RWPE2 (cell line): ENCODE data around the gene ITGA11.
"Not testable (repeated sequence)": the region's sequence is repeated elsewhere in the genome, so short reads cannot be mapped to it uniquely, and the experiment has no call there.

ENCODE experiments used
- ATAC-seq: fragments of 200-7000 bp; cut with Tn5 transposase; 3 replicates; pipeline ENCODE4 v1.9.1; 2021; ENCODE audit warnings: low read depth
- DNase-seq: peaks from one replicate; pipeline ENCODE4 v3.0.0-alpha.2; 2020; ENCODE audit warnings: low spot score
- H3K27ac ChIP-seq: fragments of 450-650 bp; 2 replicates; pipeline ENCODE4 v1.5.1; 2017; ENCODE audit warnings: mild to moderate bottlenecking; ENCODE audit not compliant: poor library complexity, severe bottlenecking
- H3K27me3 ChIP-seq: fragments of 250-450 bp; sonication (Bioruptor Pico); 2 replicates; pipeline ENCODE4 v1.5.1; 2021; ENCODE audit warnings: mild to moderate bottlenecking, moderate library complexity; ENCODE audit not compliant: insufficient read depth, poor library complexity, severe bottlenecking
- H3K36me3 ChIP-seq: fragments of 250-450 bp; sonication (Bioruptor Pico); 2 replicates; pipeline ENCODE4 v1.5.1; 2020; ENCODE audit warnings: low read depth, mild to moderate bottlenecking, moderate library complexity
- H3K4me1 ChIP-seq: fragments of 250-450 bp; sonication (Bioruptor Pico); 2 replicates; pipeline ENCODE4 v1.5.1; 2021; ENCODE audit warnings: mild to moderate bottlenecking, moderate library complexity; ENCODE audit not compliant: insufficient read depth, poor library complexity, severe bottlenecking
- H3K4me3 ChIP-seq: fragments of 250-450 bp; sonication (Bioruptor Pico); 2 replicates; pipeline ENCODE4 v1.5.1; 2021; ENCODE audit warnings: mild to moderate bottlenecking, moderate library complexity; ENCODE audit not compliant: severe bottlenecking
- H3K9me3 ChIP-seq: fragments of 250-450 bp; sonication (Bioruptor Pico); 2 replicates; pipeline ENCODE4 v1.5.1; 2021; ENCODE audit warnings: mild to moderate bottlenecking, moderate library complexity; ENCODE audit not compliant: severe bottlenecking
- CTCF ChIP-seq: fragments of 450-650 bp; IDR thresholded peaks from one replicate; pipeline ENCODE4 v1.5.1; 2017; ENCODE audit warnings: mild to moderate bottlenecking, moderate library complexity; ENCODE audit not compliant: poor library complexity, severe bottlenecking

ITGA11 gene

DNA sequence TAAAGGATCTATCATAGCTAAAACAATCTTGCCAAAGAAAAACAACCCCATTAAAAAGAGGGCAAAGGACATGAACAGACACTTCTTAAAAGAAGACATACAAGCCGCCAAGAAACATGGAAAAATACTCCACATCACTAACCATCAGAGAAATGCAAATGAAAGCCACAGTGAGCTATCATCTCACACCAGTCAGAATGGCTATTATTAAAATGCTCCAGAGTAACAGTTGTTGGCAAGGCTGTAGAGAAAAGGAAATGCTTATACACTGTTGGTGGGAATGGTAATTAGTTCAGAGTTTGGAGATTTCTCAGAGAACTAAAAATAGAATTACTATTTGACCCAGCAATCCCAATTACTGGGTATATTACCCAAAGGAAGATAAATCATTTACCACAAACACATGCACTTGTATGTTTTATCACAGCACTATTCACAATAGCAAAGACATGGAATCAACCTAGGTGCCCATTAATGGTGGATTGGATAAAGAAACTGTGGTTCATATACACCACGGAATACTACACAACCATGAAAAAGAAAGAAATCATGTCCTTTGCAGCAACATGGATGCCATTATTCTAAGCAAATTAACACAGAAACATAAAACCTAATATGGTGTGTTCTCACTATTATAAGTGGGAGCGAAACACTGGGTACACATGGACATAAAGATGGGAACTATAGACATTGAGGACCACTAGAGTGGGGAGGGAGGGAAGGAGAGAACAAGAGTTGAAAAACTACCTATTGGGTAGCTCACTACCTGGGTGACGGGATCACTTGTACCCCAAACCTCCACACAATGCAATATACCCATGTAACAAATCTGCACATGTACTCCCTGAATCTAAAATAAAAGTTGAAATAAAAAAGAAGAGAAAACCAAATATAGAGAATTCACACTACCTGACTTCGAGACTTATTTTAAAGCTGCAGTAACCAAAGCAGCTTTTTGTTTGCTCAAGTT lies 32.6 kb downstream of the ITGA11 start:
- H3K27ac ChIP-seq, result no peak overlapping the region
- peaks cover 6% of the 10 kb centered on the region for H3K4me1 ChIP-seq
- no peak for ATAC-seq
- no peaks in the 10 kb centered on the region for H3K36me3 ChIP-seq
- H3K4me3 ChIP-seq, result no peak overlapping the region
- TF ChIP-seq CTCF, result no peak
- H3K9me3 ChIP-seq, result no peaks in the 10 kb centered on the region
- no peaks in the 10 kb centered on the region for H3K27me3 ChIP-seq
- no peak for DNase-seq

GRCh38 chr15:68397999-68398398 lies 34.0 kb downstream of the ITGA11 start:
- H3K27ac ChIP-seq, DNase-seq, H3K4me1 ChIP-seq, H3K36me3 ChIP-seq, H3K27me3 ChIP-seq, H3K4me3 ChIP-seq, H3K9me3 ChIP-seq, ATAC-seq: not testable (repeated sequence)

- H3K4me3 ChIP-seq, result no peak overlapping the region
- peaks cover 6% of the 10 kb centered on the region for H3K4me1 ChIP-seq
- DNase-seq (no peak), ATAC-seq (no peak)
- no peak for TF ChIP-seq CTCF
- no peak overlapping the region for H3K27ac ChIP-seq
- no peaks in the 10 kb centered on the region for H3K36me3 ChIP-seq
- H3K9me3 ChIP-seq, result peaks cover 2% of the 10 kb centered on the region
- H3K27me3 ChIP-seq, result no peaks in the 10 kb centered on the region
Measured at GRCh38 chr15:68396068-68396467, 35.9 kb downstream of the ITGA11 start.

- peak; percentile 29 for DNase-seq
- H3K27me3 ChIP-seq, result no peaks in the 10 kb centered on the region
- no peak for ATAC-seq
- H3K4me1 ChIP-seq, result peaks cover 9% of the 10 kb centered on the region
- no peaks in the 10 kb centered on the region for H3K36me3 ChIP-seq
- H3K9me3 ChIP-seq, result peaks cover 2% of the 10 kb centered on the region
- H3K4me3 ChIP-seq, result no peak overlapping the region
- no peak for TF ChIP-seq CTCF
- H3K27ac ChIP-seq, result peak overlapping the region; percentile 15
Measured at GRCh38 chr15:68391121-68391520, 40.8 kb downstream of the ITGA11 start.

DNA sequence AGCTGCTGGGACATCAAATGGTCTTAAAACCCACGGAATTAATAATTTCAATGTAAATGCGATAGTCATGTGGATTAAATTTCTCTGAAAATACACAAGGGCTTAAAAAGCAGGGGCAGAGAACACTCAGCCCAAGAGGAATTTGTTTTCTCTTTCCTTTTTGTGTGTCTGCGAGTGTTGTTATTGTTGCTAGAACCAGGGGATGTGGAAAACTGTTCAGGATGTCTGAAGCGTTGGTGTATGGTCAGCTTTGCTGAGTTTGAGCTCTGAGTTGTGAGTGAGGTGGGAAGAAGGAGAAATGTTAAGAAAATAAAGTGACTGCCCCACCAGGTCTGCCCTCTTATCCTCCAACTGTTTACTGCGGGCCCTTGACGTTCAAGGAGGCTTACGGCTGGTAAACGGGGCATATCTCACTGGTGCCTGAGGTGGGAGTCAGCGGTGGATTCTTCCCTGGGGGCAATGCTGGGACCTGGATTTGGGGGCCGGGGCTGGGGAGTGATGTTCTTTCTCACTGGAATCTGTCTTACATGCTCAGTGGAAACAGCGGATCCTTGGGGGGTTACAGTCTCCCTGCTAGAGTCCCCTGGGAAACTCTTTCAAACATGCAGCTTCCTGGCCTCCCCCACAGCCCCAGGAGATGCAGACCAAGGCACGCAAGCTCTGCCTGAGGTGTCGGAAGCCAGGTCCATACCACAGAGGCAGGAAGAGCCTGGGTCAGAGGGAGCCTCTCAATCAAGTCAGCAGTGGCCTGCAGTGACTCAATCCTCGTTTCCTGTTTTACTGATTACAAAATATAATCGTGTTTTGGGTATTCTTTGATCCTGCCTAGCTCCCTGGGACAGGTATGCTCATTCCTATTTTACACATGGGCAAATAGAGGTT lies 41.8 kb downstream of the ITGA11 start:
- DNase-seq, result peak; percentile 74

More for the DNA sequence above, 41.8 kb downstream of the ITGA11 start:
- TF ChIP-seq CTCF, result no peak
- peak overlapping the region; percentile 15 for H3K27ac ChIP-seq
- no peak overlapping the region for H3K4me3 ChIP-seq
- H3K36me3 ChIP-seq, result no peaks in the 10 kb centered on the region
- H3K27me3 ChIP-seq, result no peaks in the 10 kb centered on the region
- H3K4me1 ChIP-seq, result peaks cover 9% of the 10 kb centered on the region
- peak; percentile 93 for ATAC-seq
- H3K9me3 ChIP-seq, result peaks cover 2% of the 10 kb centered on the region
